ENCODE data around the gene NFASC. TPM values are rescaled to one million over a fixed set of nuclear protein-coding genes. Genes with fewer than 3 reads are reported as not detected.

The NFASC gene
- total RNA-seq, 2 experiments from 2014 or later = not detected

GRCh38 chr1:204923201-204923600 is 52.5 kb downstream of the NFASC start:
- no TSS peak for BruUV-seq (replicated peaks)
- Histone ChIP-seq H3K27ac (ENCODE audit: low read depth, low read length, poor library complexity, severe bottlenecking) (no peak overlapping the region), H2AFZ (ENCODE audit: low read length) (no peak overlapping the region), H3K36me3 (ENCODE audit: insufficient read depth, low read length) (no peaks in the 10 kb centered on the region), H3K4me1 (ENCODE audit: insufficient read depth, low read length, poor library complexity, severe bottlenecking) (no peaks in the 10 kb centered on the region), H3K4me2 (ENCODE audit: low read length) (no peak overlapping the region), H3K4me3 (ENCODE audit: low read depth, low read length, poor library complexity, severe bottlenecking) (no peak overlapping the region), H3K79me2 (ENCODE audit: insufficient read depth, low read depth, low read length) (no peaks in the 10 kb centered on the region), H4K20me1 (ENCODE audit: insufficient read depth, low read length) (no peaks in the 10 kb centered on the region), H3K9me2 (ENCODE audit: insufficient read depth, low read length) (no peaks in the 10 kb centered on the region), H3K9me3 (ENCODE audit: low read length) (no peaks in the 10 kb centered on the region)
- CTCF ChIA-PET (ENCODE audit: unreplicated experiment) = no interaction called here
- intact Hi-C loops (cut with micrococcal nuclease; ENCODE audit: unreplicated experiment) = no loop called here
- no peak for DNase-seq (ENCODE audit: low spot score)
- TF ChIP-seq EZH2phosphoT487 (IDR thresholded peaks at IDR 0.05; ENCODE audit: borderline replicate concordance, low read depth, low read length) = no peak
- TF ChIP-seq, protein P1, sequence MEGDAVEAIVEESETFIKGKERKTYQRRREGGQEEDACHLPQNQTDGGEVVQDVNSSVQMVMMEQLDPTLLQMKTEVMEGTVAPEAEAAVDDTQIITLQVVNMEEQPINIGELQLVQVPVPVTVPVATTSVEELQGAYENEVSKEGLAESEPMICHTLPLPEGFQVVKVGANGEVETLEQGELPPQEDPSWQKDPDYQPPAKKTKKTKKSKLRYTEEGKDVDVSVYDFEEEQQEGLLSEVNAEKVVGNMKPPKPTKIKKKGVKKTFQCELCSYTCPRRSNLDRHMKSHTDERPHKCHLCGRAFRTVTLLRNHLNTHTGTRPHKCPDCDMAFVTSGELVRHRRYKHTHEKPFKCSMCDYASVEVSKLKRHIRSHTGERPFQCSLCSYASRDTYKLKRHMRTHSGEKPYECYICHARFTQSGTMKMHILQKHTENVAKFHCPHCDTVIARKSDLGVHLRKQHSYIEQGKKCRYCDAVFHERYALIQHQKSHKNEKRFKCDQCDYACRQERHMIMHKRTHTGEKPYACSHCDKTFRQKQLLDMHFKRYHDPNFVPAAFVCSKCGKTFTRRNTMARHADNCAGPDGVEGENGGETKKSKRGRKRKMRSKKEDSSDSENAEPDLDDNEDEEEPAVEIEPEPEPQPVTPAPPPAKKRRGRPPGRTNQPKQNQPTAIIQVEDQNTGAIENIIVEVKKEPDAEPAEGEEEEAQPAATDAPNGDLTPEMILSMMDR (conservative IDR thresholded peaks at IDR 0.05; ENCODE audit: low read length) = no peak
- POLR2A ChIA-PET = no interaction called here

- ChIA-PET POLR2A (no interaction called here), CTCF (ENCODE audit: unreplicated experiment) (no interaction called here)
- TF ChIP-seq, protein P1 (conservative IDR thresholded peaks at IDR 0.05; ENCODE audit: low read length) = no peak
- Histone ChIP-seq H3K79me2 (ENCODE audit: insufficient read depth, low read depth, low read length) (no peaks in the 10 kb centered on the region), H3K27ac (ENCODE audit: low read depth, low read length, poor library complexity, severe bottlenecking) (no peak overlapping the region), H4K20me1 (ENCODE audit: insufficient read depth, low read length) (no peaks in the 10 kb centered on the region), H2AFZ (ENCODE audit: low read length) (no peak overlapping the region), H3K36me3 (ENCODE audit: insufficient read depth, low read length) (no peaks in the 10 kb centered on the region), H3K4me3 (ENCODE audit: low read depth, low read length, poor library complexity, severe bottlenecking) (no peak overlapping the region), H3K9me2 (ENCODE audit: insufficient read depth, low read length) (no peaks in the 10 kb centered on the region), H3K4me1 (ENCODE audit: insufficient read depth, low read length, poor library complexity, severe bottlenecking) (no peaks in the 10 kb centered on the region), H3K9me3 (ENCODE audit: low read length) (no peaks in the 10 kb centered on the region), H3K4me2 (ENCODE audit: low read length) (no peak overlapping the region)
- DNase-seq (ENCODE audit: low spot score) = no peak
- intact Hi-C loops (cut with micrococcal nuclease; ENCODE audit: unreplicated experiment) = no loop called here
- no TSS peak for BruUV-seq (replicated peaks)
These were observed 53.0 kb downstream of the NFASC start for GRCh38 chr1:204923626-204924012.

- H3K27ac ChIP-seq (ENCODE audit: low read depth, low read length, poor library complexity, severe bottlenecking) = no peak overlapping the region
- no TSS peak for BruUV-seq (replicated peaks)
These were observed 53.5 kb downstream of the NFASC start for GRCh38 chr1:204924013-204924759.

More at GRCh38 chr1:204924013-204924759, 53.5 kb downstream of the NFASC start:
- H4K20me1 ChIP-seq (ENCODE audit: insufficient read depth, low read length) = no peaks in the 10 kb centered on the region
- no peak overlapping the region for H3K4me3 ChIP-seq (ENCODE audit: low read depth, low read length, poor library complexity, severe bottlenecking)
- DNase-seq (ENCODE audit: low spot score) = no peak
- CTCF ChIA-PET (ENCODE audit: unreplicated experiment) = no interaction called here
- intact Hi-C loops (cut with micrococcal nuclease; ENCODE audit: unreplicated experiment) = no loop called here
- no peak overlapping the region for H3K4me2 ChIP-seq (ENCODE audit: low read length)
- no peak for TF ChIP-seq EZH2phosphoT487 (IDR thresholded peaks at IDR 0.05; ENCODE audit: borderline replicate concordance, low read depth, low read length)
- TF ChIP-seq, protein P1 (conservative IDR thresholded peaks at IDR 0.05; ENCODE audit: low read length) = no peak
- no peaks in the 10 kb centered on the region for H3K4me1 ChIP-seq (ENCODE audit: insufficient read depth, low read length, poor library complexity, severe bottlenecking)
- H3K79me2 ChIP-seq (ENCODE audit: insufficient read depth, low read depth, low read length) = no peaks in the 10 kb centered on the region
- no peaks in the 10 kb centered on the region for H3K36me3 ChIP-seq (ENCODE audit: insufficient read depth, low read length)
- no peak overlapping the region for H2AFZ ChIP-seq (ENCODE audit: low read length)
- H3K9me2 ChIP-seq (ENCODE audit: insufficient read depth, low read length) = no peaks in the 10 kb centered on the region
- POLR2A ChIA-PET = no interaction called here
- no peaks in the 10 kb centered on the region for H3K9me3 ChIP-seq (ENCODE audit: low read length)
